H9 (cell line): ENCODE data around the gene ROBO1. TPM values are rescaled to one million over a fixed set of nuclear protein-coding genes. Genes with fewer than 3 reads are reported as not detected.

Experiments used
- DNase-seq: peaks from one replicate; pipeline ENCODE4 v3.0.0-alpha.2; 2017
- H2AFZ ChIP-seq: one replicate; pipeline ENCODE4 v1.6.1; 2013; ENCODE audit warnings: mild to moderate bottlenecking, low read length, control low read depth, moderate library complexity
- H2AK5ac ChIP-seq: 2 replicates; pipeline ENCODE4 v1.6.1; 2013; ENCODE audit warnings: low read length, control low read depth, mixed read lengths; ENCODE audit not compliant: insufficient read length
- H2BK120ac ChIP-seq: one replicate; pipeline ENCODE4 v1.6.1; 2013; ENCODE audit warnings: low read depth, mild to moderate bottlenecking, low read length, control low read depth, inconsistent platforms; ENCODE audit not compliant: poor library complexity, severe bottlenecking
- H2BK12ac ChIP-seq: 2 replicates; pipeline ENCODE4 v1.6.1; 2013; ENCODE audit warnings: low read length, control low read depth, mixed read lengths, low read depth; ENCODE audit not compliant: insufficient read length
- H2BK15ac ChIP-seq: 2 replicates; pipeline ENCODE4 v1.6.1; 2013; ENCODE audit warnings: low read depth, low read length, control low read depth
- H2BK20ac ChIP-seq: one replicate; pipeline ENCODE4 v1.6.1; 2013; ENCODE audit warnings: low read depth, mild to moderate bottlenecking, low read length, control low read depth, inconsistent platforms; ENCODE audit not compliant: poor library complexity, severe bottlenecking
- H2BK5ac ChIP-seq: 2 replicates; pipeline ENCODE4 v1.6.1; 2013; ENCODE audit warnings: low read length, control low read depth, mixed read lengths; ENCODE audit not compliant: insufficient read length
- H3K14ac ChIP-seq: 2 replicates; pipeline ENCODE4 v1.6.1; 2013; ENCODE audit warnings: low read length, control low read depth; ENCODE audit not compliant: insufficient read depth
- H3K18ac ChIP-seq: 2 replicates; pipeline ENCODE4 v1.6.1; 2013; ENCODE audit warnings: low read depth, mild to moderate bottlenecking, mixed read lengths, low read length, control low read depth; ENCODE audit not compliant: insufficient read length
- H3K23ac ChIP-seq: 2 replicates; pipeline ENCODE4 v1.6.1; 2013; ENCODE audit warnings: low read length, control low read depth, mixed read lengths, low read depth; ENCODE audit not compliant: insufficient read length
- H3K23me2 ChIP-seq: 2 replicates; pipeline ENCODE4 v1.6.1; 2013; ENCODE audit warnings: low read depth, mild to moderate bottlenecking, mixed read lengths, low read length, control low read depth; ENCODE audit not compliant: insufficient read length, poor library complexity, severe bottlenecking
- H3K27ac ChIP-seq: 2 replicates; pipeline ENCODE4 v1.5.1; 2013; ENCODE audit warnings: low read length, control low read depth, mixed read lengths, low read depth; ENCODE audit not compliant: insufficient read length
- H3K27me3 ChIP-seq: 2 replicates; pipeline ENCODE4 v1.6.1; 2013; ENCODE audit warnings: low read length, control low read depth, inconsistent platforms; ENCODE audit not compliant: insufficient read depth
- H3K4ac ChIP-seq: 2 replicates; pipeline ENCODE4 v1.6.1; 2013; ENCODE audit warnings: low read depth, mild to moderate bottlenecking, control low read depth, inconsistent platforms, low read length, moderate library complexity
- H3K4me1 ChIP-seq: 2 replicates; pipeline ENCODE4 v1.6.1; 2013; ENCODE audit warnings: low read length, control low read depth, inconsistent platforms; ENCODE audit not compliant: insufficient read depth
- H3K4me2 ChIP-seq: 2 replicates; pipeline ENCODE4 v1.6.1; 2013; ENCODE audit warnings: low read length, control low read depth, mixed read lengths; ENCODE audit not compliant: insufficient read length, insufficient read depth
- H3K56ac ChIP-seq: 2 replicates; pipeline ENCODE4 v1.6.1; 2013; ENCODE audit warnings: low read depth, mild to moderate bottlenecking, mixed read lengths, low read length, control low read depth; ENCODE audit not compliant: insufficient read length
- H3K79me1 ChIP-seq: 2 replicates; pipeline ENCODE4 v1.6.1; 2013; ENCODE audit warnings: low read depth, mild to moderate bottlenecking, moderate library complexity, low read length, control low read depth, inconsistent platforms; ENCODE audit not compliant: insufficient read depth, poor library complexity, severe bottlenecking
- H3K79me2 ChIP-seq: 2 replicates; pipeline ENCODE4 v1.6.1; 2013; ENCODE audit warnings: low read length, control low read depth, inconsistent platforms; ENCODE audit not compliant: insufficient read depth
- H3K9ac ChIP-seq: 2 replicates; pipeline ENCODE4 v1.6.1; 2013; ENCODE audit warnings: low read length, control low read depth, mixed read lengths; ENCODE audit not compliant: insufficient read length; ENCODE audit errors: extremely low read depth
- H3K9me3 ChIP-seq: one replicate; pipeline ENCODE4 v1.6.1; 2013; ENCODE audit warnings: low read depth, low read length, inconsistent platforms; ENCODE audit not compliant: control insufficient read depth
- H3T11ph ChIP-seq: one replicate; pipeline ENCODE4 v1.6.1; 2013; ENCODE audit warnings: mild to moderate bottlenecking, low read length, control low read depth, inconsistent platforms
- H4K20me1 ChIP-seq: one replicate; pipeline ENCODE4 v1.6.1; 2013; ENCODE audit not compliant: control insufficient read depth, insufficient read length, insufficient read depth
- H4K5ac ChIP-seq: 2 replicates; pipeline ENCODE4 v1.6.1; 2013; ENCODE audit warnings: low read depth, mild to moderate bottlenecking, mixed read lengths, low read length, control low read depth; ENCODE audit not compliant: insufficient read length
- H4K8ac ChIP-seq: replicated peaks from 2 replicates; pipeline ENCODE4 v1.6.1; 2013; ENCODE audit warnings: low read length, control low read depth, mixed read lengths, low read depth; ENCODE audit not compliant: insufficient read length
- H4K91ac ChIP-seq: 2 replicates; pipeline ENCODE4 v1.6.1; 2013; ENCODE audit warnings: low read depth, mild to moderate bottlenecking, moderate library complexity, mixed read lengths, low read length, control low read depth; ENCODE audit not compliant: insufficient read length
- H3K27ac Mint-ChIP-seq, 3 experiments: 2 replicates in 2 of 3; 3 replicates in 1 of 3; pipeline ENCODE4 v1.8.0; 2020 to 2021; ENCODE audit warnings: mixed read lengths in 3 of 3, mild to moderate bottlenecking in 1 of 3, moderate library complexity in 1 of 3
- H3K27me3 Mint-ChIP-seq: 2 replicates; pipeline ENCODE4 v1.8.0; 2021; ENCODE audit warnings: low read depth, mild to moderate bottlenecking, moderate library complexity, mixed read lengths
- H3K36me3 Mint-ChIP-seq, 3 experiments: 2 replicates in 2 of 3; 3 replicates in 1 of 3; pipeline ENCODE4 v1.8.0; 2020 to 2021; ENCODE audit warnings: low read depth in 3 of 3, mixed read lengths in 3 of 3; ENCODE audit not compliant: insufficient read depth in 1 of 3
- H3K4me1 Mint-ChIP-seq, 2 experiments: 2 replicates each; pipeline ENCODE4 v1.8.0; 2020; ENCODE audit warnings: mixed read lengths in 2 of 2
- H3K4me3 Mint-ChIP-seq, 2 experiments: 2 replicates in 1 of 2; 3 replicates in 1 of 2; pipeline ENCODE4 v1.8.0; 2020 to 2021; ENCODE audit warnings: mild to moderate bottlenecking in 2 of 2, mixed read lengths in 2 of 2, moderate library complexity in 1 of 2
- H3K9me3 Mint-ChIP-seq, 2 experiments: 2 replicates in 1 of 2; 3 replicates in 1 of 2; pipeline ENCODE4 v1.8.0; 2020; ENCODE audit warnings: mild to moderate bottlenecking in 2 of 2, mixed read lengths in 2 of 2, moderate library complexity in 1 of 2
- CTCF ChIP-seq: fragments of 200-600 bp; sonication (generic); conservative IDR thresholded peaks from 3 replicates; pipeline ENCODE4 v1.8.0; 2021; ENCODE audit warnings: antibody characterized with exemption, mild to moderate bottlenecking
- WGBS: extraction: QIAGEN DNeasy Blood & Tissue Kit; methylation state at CpG from one replicate; pipeline ENCODE4 v1.1.7; 2013; ENCODE audit warnings: missing lambda C conversion rate, low lambda C conversion rate, mixed read lengths; ENCODE audit not compliant: insufficient read length; ENCODE audit errors: extremely low coverage; 5-methylcytosine and 5-hydroxymethylcytosine counted together
- total RNA-seq: library from RNA; stranded (reverse); gene quantifications from 2 replicates; pipeline ENCODE4 v1.2.1, GENCODE V29; 2021

The ROBO1 gene
- total RNA-seq, 1 experiment from 2014 or later: 62.7 TPM

- no peak overlapping the region for H4K5ac ChIP-seq
- H3T11ph ChIP-seq: no peak overlapping the region
- no peak overlapping the region for H2AFZ ChIP-seq
- H3K27me3 ChIP-seq: no peaks in the 10 kb centered on the region
- no peak overlapping the region for H3K18ac ChIP-seq
- H3K9me3 ChIP-seq: peaks cover 14% of the 10 kb centered on the region
- no CpG with 5 or more reads among the region's 7 CpGs for WGBS
- H2BK5ac ChIP-seq: no peak overlapping the region
- H3K4ac ChIP-seq: no peak overlapping the region
- no peak overlapping the region for H3K9ac ChIP-seq
- no peak overlapping the region for H2BK12ac ChIP-seq
- no peaks in the 10 kb centered on the region for H3K79me1 ChIP-seq
- H2BK15ac ChIP-seq: no peak overlapping the region
- no peak overlapping the region for H3K4me2 ChIP-seq
- no peak overlapping the region for H3K23ac ChIP-seq
- no peaks in the 10 kb centered on the region for H3K79me2 ChIP-seq
- H3K14ac ChIP-seq: no peak overlapping the region
- H3K23me2 ChIP-seq: no peaks in the 10 kb centered on the region
- H2AK5ac ChIP-seq: no peak overlapping the region
- no peak overlapping the region for H2BK20ac ChIP-seq
- no peak overlapping the region for H3K27ac ChIP-seq
- TF ChIP-seq CTCF: no peak
- peaks cover 36 to 48% of the 10 kb centered on the region in 2 experiments for H3K9me3 Mint-ChIP-seq
- no peaks in the 10 kb centered on the region; the same call in none of the 2 replicates for H3K27me3 Mint-ChIP-seq
- no peak overlapping the region for H3K56ac ChIP-seq
- H3K4me1 Mint-ChIP-seq: no peaks in the 10 kb centered on the region
- H4K20me1 ChIP-seq: no peaks in the 10 kb centered on the region
- H4K91ac ChIP-seq: no peak overlapping the region
- DNase-seq: no peak
- no peak overlapping the region for H3K27ac Mint-ChIP-seq
- H4K8ac ChIP-seq: no peak overlapping the region
- no peak overlapping the region for H2BK120ac ChIP-seq
- H3K36me3 Mint-ChIP-seq: peaks cover 31 to 44% (median 32%) of the 10 kb centered on the region in 3 experiments
- H3K4me3 Mint-ChIP-seq: no peak overlapping the region
- no peaks in the 10 kb centered on the region for H3K4me1 ChIP-seq
Measured at GRCh38 chr3:79056498-79056897, 711.3 kb downstream of the ROBO1 start.
